Vagina (tissue), 2 donors: ENCODE measurements around the gene GRK1.

Experiments used
- CTCF ChIP-seq, 3 experiments: fragments of 450-650 bp in 2 of 3; fragments of 200-600 bp in 1 of 3; sonication (generic) in 1 of 3; IDR thresholded peaks; one replicate each; pipeline ENCODE4 v1.5.1; 2017 to 2019; ENCODE audit warnings: antibody characterized with exemption in 3 of 3, mild to moderate bottlenecking in 2 of 3, moderate library complexity in 2 of 3
- POLR2A ChIP-seq, 2 donors: fragments of 450-650 bp; IDR thresholded peaks; one replicate each; pipeline ENCODE4 v1.6.1; 2017; ENCODE audit warnings: antibody characterized with exemption in 2 of 2, mild to moderate bottlenecking in 2 of 2, moderate library complexity in 2 of 2

DNA sequence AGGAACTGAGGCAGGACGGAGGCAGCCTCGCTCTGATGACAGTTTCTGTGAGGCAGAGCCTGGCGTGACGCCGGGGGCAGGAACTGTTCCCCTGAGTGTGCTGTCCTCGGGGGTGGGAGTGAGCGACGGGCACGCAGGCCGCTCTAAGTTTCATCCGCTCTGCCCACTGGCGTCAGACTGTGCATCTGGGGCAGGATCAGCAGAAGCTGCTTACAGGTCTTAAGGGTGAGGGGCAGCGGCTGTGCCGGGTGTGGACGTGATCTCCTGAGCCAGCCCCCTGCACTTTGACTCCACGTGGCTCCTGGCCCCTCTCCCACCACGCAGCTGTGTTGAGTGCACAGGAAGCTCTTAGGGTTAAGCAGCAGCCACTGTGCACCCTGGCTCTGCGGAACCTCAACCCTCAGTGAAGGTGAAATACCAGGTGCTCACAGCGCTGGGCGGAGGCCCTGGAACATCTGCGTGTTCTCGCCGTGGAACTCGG, 1.5 kb downstream of the GRK1 start:
- TF ChIP-seq CTCF (IDR thresholded peaks at IDR 0.05) (no peak), POLR2A (IDR thresholded peaks at IDR 0.05) (no peak)
